K562 (cell line): ENCODE measurements around the gene SYDE1. TPM values are rescaled to one million over a fixed set of nuclear protein-coding genes. Genes with fewer than 3 reads are reported as not detected.

Experiments
- ETV1 ChIP-seq: fragments of 450-650 bp; conservative IDR thresholded peaks from 2 replicates; pipeline ENCODE4 v1.6.1; 2016; ENCODE audit warnings: missing genetic modification characterization, control low read depth, low read depth, missing compliant biosample characterization
- GATAD2A ChIP-seq: fragments of 450-650 bp; IDR thresholded peaks from 2 replicates; pipeline ENCODE4 v1.6.1; 2017
- HDAC6 ChIP-seq: IDR thresholded peaks from 2 replicates; pipeline ENCODE4 v1.6.1; 2012; ENCODE audit warnings: low read depth, mild to moderate bottlenecking, control low read depth, inconsistent platforms, low read length, moderate library complexity
- HNRNPL ChIP-seq: fragments of 200-400 bp; formaldehyde crosslinking; IDR thresholded peaks from 2 replicates; pipeline ENCODE4 v1.6.1; 2017; ENCODE audit warnings: low read depth, mild to moderate bottlenecking, low read length
- IRF2 ChIP-seq: sonication (generic); formaldehyde crosslinking; IDR thresholded peaks from 2 replicates; pipeline ENCODE4 v1.8.1; 2022; ENCODE audit warnings: mild to moderate bottlenecking, missing genetic modification reagents
- MBD1 ChIP-seq: fragments of 250-450 bp; sonication (Bioruptor Pico); IDR thresholded peaks from 2 replicates; pipeline ENCODE4 v1.8.0; 2022; ENCODE audit warnings: inconsistent platforms
- SETDB1 ChIP-seq: IDR thresholded peaks from one replicate; pipeline ENCODE4 v1.6.1; 2012; ENCODE audit warnings: low read length, control low read depth, inconsistent platforms
- SLC30A9 ChIP-seq: fragments of 250-450 bp; sonication (Bioruptor Pico); IDR thresholded peaks from 2 replicates; pipeline ENCODE4 v1.8.0; 2022; ENCODE audit warnings: mild to moderate bottlenecking, moderate library complexity
- polyA plus RNA-seq, 8 experiments: library from polyadenylated mRNA; depleted of rRNA in 4 of 8; stranded (reverse) in 5 of 8; unstranded in 3 of 8; fragments of >200 nt; fragmentation: Nextera tagmentation in 2 of 8; fragmentation: Illumina TruSeq in 1 of 8; extraction: Ambion mirVana in 2 of 8; extraction: Trizol in 1 of 8; gene quantifications; 2 replicates each; pipeline versions ENCODE4 v1.2.1 to v1.2.3, GENCODE V29; 2011 to 2014; ENCODE audit warnings: inconsistent platforms in 1 of 8, missing spikeins in 1 of 8
- total RNA-seq, 7 experiments: library from RNA; depleted of rRNA in 6 of 7; stranded (reverse); fragments of >200 nt in 6 of 7; fragmentation: Illumina TruSeq in 2 of 7; extraction: Trizol in 2 of 7; gene quantifications; 2 replicates each; pipeline versions ENCODE4 v1.2.1 to v1.2.3, GENCODE V29; 2011 to 2021; ENCODE audit warnings: low replicate concordance in 1 of 7
- TF ChIP-seq, protein P1 (sequence below): fragments of 450-650 bp; IDR thresholded peaks from 2 replicates; pipeline ENCODE4 v1.6.1; 2018; ENCODE audit warnings: mild to moderate bottlenecking, low read depth; ENCODE audit not compliant: partially characterized antibody
- TF ChIP-seq, protein P2 (sequence below): IDR thresholded peaks from 2 replicates; pipeline ENCODE4 v1.6.1; 2011; ENCODE audit not compliant: insufficient read length; ENCODE audit errors: extremely low read depth
- TF ChIP-seq, protein P3 (sequence below), 2 experiments: fragments of 450-650 bp in 1 of 2; sonication (generic) in 1 of 2; formaldehyde crosslinking in 1 of 2; IDR thresholded peaks; 2 replicates each; pipeline versions ENCODE4 v1.7.1 to v1.9.0; 2016 to 2022; ENCODE audit warnings: inconsistent platforms in 1 of 2, mild to moderate bottlenecking in 1 of 2, missing genetic modification reagents in 1 of 2

SYDE1 gene
- total and polyA plus RNA-seq, 9 of the 15 experiments (the other 6 are each of a cell fraction or from before 2014, with no cell fraction given): 0.04 TPM; not detected in 8

- TF ChIP-seq GATAD2A (no peak), SETDB1 (no peak), ETV1 (no peak), HNRNPL (no peak), SLC30A9 (no peak), HDAC6 (no peak), MBD1 (no peak), IRF2 (CRISPR knock-in tag) (no peak)
- TF ChIP-seq, protein P1, sequence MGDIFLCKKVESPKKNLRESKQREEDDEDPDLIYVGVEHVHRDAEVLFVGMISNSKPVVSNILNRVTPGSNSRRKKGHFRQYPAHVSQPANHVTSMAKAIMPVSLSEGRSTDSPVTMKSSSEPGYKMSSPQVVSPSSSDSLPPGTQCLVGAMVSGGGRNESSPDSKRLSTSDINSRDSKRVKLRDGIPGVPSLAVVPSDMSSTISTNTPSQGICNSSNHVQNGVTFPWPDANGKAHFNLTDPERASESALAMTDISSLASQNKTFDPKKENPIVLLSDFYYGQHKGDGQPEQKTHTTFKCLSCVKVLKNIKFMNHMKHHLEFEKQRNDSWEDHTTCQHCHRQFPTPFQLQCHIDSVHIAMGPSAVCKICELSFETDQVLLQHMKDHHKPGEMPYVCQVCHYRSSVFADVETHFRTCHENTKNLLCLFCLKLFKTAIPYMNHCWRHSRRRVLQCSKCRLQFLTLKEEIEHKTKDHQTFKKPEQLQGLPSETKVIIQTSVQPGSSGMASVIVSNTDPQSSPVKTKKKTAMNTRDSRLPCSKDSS: no peak
- TF ChIP-seq, protein P2, sequence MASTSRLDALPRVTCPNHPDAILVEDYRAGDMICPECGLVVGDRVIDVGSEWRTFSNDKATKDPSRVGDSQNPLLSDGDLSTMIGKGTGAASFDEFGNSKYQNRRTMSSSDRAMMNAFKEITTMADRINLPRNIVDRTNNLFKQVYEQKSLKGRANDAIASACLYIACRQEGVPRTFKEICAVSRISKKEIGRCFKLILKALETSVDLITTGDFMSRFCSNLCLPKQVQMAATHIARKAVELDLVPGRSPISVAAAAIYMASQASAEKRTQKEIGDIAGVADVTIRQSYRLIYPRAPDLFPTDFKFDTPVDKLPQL: no peak
- TF ChIP-seq, protein P3, sequence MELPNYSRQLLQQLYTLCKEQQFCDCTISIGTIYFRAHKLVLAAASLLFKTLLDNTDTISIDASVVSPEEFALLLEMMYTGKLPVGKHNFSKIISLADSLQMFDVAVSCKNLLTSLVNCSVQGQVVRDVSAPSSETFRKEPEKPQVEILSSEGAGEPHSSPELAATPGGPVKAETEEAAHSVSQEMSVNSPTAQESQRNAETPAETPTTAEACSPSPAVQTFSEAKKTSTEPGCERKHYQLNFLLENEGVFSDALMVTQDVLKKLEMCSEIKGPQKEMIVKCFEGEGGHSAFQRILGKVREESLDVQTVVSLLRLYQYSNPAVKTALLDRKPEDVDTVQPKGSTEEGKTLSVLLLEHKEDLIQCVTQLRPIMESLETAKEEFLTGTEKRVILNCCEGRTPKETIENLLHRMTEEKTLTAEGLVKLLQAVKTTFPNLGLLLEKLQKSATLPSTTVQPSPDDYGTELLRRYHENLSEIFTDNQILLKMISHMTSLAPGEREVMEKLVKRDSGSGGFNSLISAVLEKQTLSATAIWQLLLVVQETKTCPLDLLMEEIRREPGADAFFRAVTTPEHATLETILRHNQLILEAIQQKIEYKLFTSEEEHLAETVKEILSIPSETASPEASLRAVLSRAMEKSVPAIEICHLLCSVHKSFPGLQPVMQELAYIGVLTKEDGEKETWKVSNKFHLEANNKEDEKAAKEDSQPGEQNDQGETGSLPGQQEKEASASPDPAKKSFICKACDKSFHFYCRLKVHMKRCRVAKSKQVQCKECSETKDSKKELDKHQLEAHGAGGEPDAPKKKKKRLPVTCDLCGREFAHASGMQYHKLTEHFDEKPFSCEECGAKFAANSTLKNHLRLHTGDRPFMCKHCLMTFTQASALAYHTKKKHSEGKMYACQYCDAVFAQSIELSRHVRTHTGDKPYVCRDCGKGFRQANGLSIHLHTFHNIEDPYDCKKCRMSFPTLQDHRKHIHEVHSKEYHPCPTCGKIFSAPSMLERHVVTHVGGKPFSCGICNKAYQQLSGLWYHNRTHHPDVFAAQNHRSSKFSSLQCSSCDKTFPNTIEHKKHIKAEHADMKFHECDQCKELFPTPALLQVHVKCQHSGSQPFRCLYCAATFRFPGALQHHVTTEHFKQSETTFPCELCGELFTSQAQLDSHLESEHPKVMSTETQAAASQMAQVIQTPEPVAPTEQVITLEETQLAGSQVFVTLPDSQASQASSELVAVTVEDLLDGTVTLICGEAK (IDR thresholded peaks at IDR 0.05): peak; percentile 82
- TF ChIP-seq, protein P3 (CRISPR knock-in tag; IDR thresholded peaks at IDR 0.05): no peak
These were observed 6.3 kb downstream of the SYDE1 start (continued) for GRCh38 chr19:15113245-15114152.
